GM12865 (cell line): Measurements from ENCODE around the gene DPM1.
A peak's percentile ranks its signal among the peaks of the same experiment; 100 is the strongest.

Experiments
- DNase-seq: peaks from one replicate; pipeline ENCODE4 v3.0.0; 2010; ENCODE audit warnings: low read depth
- H3K4me3 ChIP-seq: 2 replicates; pipeline ENCODE4 v1.5.1; 2011; ENCODE audit warnings: mild to moderate bottlenecking, low read depth, low read length, control low read depth
- CTCF ChIP-seq: IDR thresholded peaks from 2 replicates; pipeline ENCODE4 v1.5.1; 2011; ENCODE audit warnings: low read length, control low read depth, low read depth, inconsistent platforms; ENCODE audit not compliant: insufficient read depth; ENCODE audit errors: missing control alignments

The DPM1 gene

GRCh38 chr20:51001430-51002265 lies 43.3 kb upstream of the DPM1 start:
- DNase-seq: no peak
- no peak for TF ChIP-seq CTCF

GRCh38 chr20:50999355-50999754 lies 41.0 kb upstream of the DPM1 start:
- no peak for TF ChIP-seq CTCF
- no peak for DNase-seq
- H3K4me3 ChIP-seq: no peak overlapping the region

More at GRCh38 chr20:51001430-51002265, 43.3 kb upstream of the DPM1 start:
- H3K4me3 ChIP-seq: no peak overlapping the region

- DNase-seq: no peak
- no peak for TF ChIP-seq CTCF
- no peak overlapping the region for H3K4me3 ChIP-seq
Observed at GRCh38 chr20:50996901-50997865, 38.9 kb upstream of the DPM1 start.

- H3K4me3 ChIP-seq: no peak overlapping the region
- no peak for DNase-seq
- TF ChIP-seq CTCF: no peak
Observed at GRCh38 chr20:50995506-50995905, 37.2 kb upstream of the DPM1 start.

GRCh38 chr20:50993876-50994275 lies 35.5 kb upstream of the DPM1 start:
- no peak overlapping the region for H3K4me3 ChIP-seq
- DNase-seq: no peak
- no peak for TF ChIP-seq CTCF

- TF ChIP-seq CTCF: peak; percentile 41
- no peak overlapping the region for H3K4me3 ChIP-seq
- peak; percentile 64 for DNase-seq
Observed at GRCh38 chr20:50992733-50993457, 34.6 kb upstream of the DPM1 start.
